Measurements from ENCODE around the gene TEX13B. TPM values are rescaled to one million over a fixed set of nuclear protein-coding genes. Genes with fewer than 3 reads are reported as not detected.

TEX13B gene
- total RNA-seq, 1 donor from 2014 or later, result not detected

- DNase-seq (ENCODE audit: low spot score) (no peak), ATAC-seq (no peak)
Observed at GRCh38 chrX:107940095-107940494, 42.1 kb downstream of the TEX13B start.

DNA sequence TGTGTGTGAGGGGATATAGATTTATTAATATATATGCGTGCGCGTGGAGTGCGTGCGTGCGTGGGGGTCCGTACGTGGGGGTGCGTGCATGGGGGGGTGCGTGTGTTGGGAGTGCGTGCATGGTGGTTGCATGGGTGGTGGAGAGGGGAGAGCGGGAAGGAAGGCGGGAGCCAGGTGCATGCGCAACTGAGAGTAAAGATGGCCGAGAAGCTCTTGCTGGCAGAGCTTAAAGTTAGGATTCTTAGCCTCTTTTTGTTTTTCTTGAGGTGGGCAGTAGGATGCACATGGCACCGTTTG is 45.8 kb downstream of the TEX13B start:
- DNase-seq (ENCODE audit: low spot score), result no peak
- ATAC-seq, result no peak

- DNase-seq (ENCODE audit: low spot score), result no peak
- no peak for ATAC-seq
Observed at GRCh38 chrX:107935664-107936433, 46.3 kb downstream of the TEX13B start.

GRCh38 chrX:107935200-107935599 is 47.0 kb downstream of the TEX13B start:
- ATAC-seq (no peak), DNase-seq (ENCODE audit: low spot score) (no peak)

DNA sequence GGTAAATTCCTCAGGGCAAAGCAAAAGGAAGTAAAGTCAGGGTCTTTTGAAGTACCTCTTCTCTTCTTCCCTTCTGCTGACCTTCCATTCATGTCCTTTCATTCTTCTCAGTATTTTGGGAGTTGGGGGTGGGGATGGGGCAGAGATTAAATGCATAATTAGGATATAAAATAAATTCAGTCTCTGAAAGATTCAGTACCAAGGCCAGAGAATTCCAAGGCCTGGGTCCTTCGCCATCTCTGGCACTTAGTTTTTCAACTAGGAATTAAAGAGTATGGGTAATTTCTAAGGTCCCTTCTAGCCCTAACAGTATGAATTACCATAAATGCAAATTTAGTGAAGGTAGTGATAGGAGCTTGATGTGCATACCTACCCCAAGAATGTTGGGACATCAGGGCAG is 47.9 kb downstream of the TEX13B start:
- no peak for ATAC-seq
- no peak for DNase-seq (ENCODE audit: low spot score)

Other genes starting within 250 kb of the TEX13B start
- 139 TPM for gene TSC22D3, start 206.6 kb downstream of the TEX13B start, total RNA-seq
- not detected for gene NCBP2L, start 204.6 kb downstream of the TEX13B start, total RNA-seq
- 4.8 TPM for gene MID2, start 156.5 kb downstream of the TEX13B start, total RNA-seq
- not detected for gene VSIG1, start 62.7 kb upstream of the TEX13B start, total RNA-seq
- gene PSMD10, start 109.2 kb upstream of the TEX13B start, total RNA-seq, result 12.2 TPM
- gene ATG4A, start 109.4 kb upstream of the TEX13B start, total RNA-seq, result 12.1 TPM

All from left lobe of liver (tissue), 2 donors.